GM23338 (cell line): ENCODE results near the gene CD226. TPM values are rescaled to one million over a fixed set of nuclear protein-coding genes. Genes with fewer than 3 reads are reported as not detected.

ENCODE experiments used
- ATAC-seq: fragments of 200-7000 bp; cut with Tn5 transposase; 3 replicates; pipeline ENCODE4 v1.9.1; 2020
- DNase-seq: peaks from one replicate; pipeline ENCODE4 v3.0.0-alpha.2; 2015; ENCODE audit warnings: low spot score
- H2AFZ ChIP-seq: fragments of 200-600 bp; sonication (generic); 2 replicates; pipeline ENCODE4 v1.8.0; 2016; ENCODE audit warnings: antibody characterized with exemption, mild to moderate bottlenecking, moderate library complexity
- H3F3A ChIP-seq: fragments of 200-600 bp; sonication (generic); replicated peaks from 2 replicates; pipeline ENCODE4 v1.8.0; 2017; ENCODE audit warnings: antibody characterized with exemption, mixed run types, low read depth
- H3K27ac ChIP-seq: fragments of 200-600 bp; sonication (generic); 2 replicates; pipeline ENCODE4 v1.6.1; 2016; ENCODE audit warnings: low read depth
- H3K27me3 ChIP-seq: fragments of 200-600 bp; sonication (generic); 2 replicates; pipeline ENCODE4 v1.8.0; 2016; ENCODE audit warnings: mild to moderate bottlenecking, mixed run types, moderate library complexity; ENCODE audit not compliant: insufficient read depth
- H3K36me3 ChIP-seq: fragments of 200-600 bp; sonication (generic); 2 replicates; pipeline ENCODE4 v1.8.0; 2016; ENCODE audit warnings: mild to moderate bottlenecking; ENCODE audit not compliant: insufficient read depth
- H3K4me1 ChIP-seq: fragments of 200-600 bp; sonication (generic); 2 replicates; pipeline ENCODE4 v1.8.0; 2016; ENCODE audit warnings: mild to moderate bottlenecking, moderate library complexity; ENCODE audit not compliant: insufficient read depth
- H3K4me2 ChIP-seq: fragments of 200-600 bp; sonication (generic); 2 replicates; pipeline ENCODE4 v1.7.1; 2017; ENCODE audit warnings: mixed run types
- H3K4me3 ChIP-seq: fragments of 200-600 bp; sonication (generic); 2 replicates; pipeline ENCODE4 v1.6.1; 2016; ENCODE audit warnings: mixed run types
- H3K79me2 ChIP-seq: fragments of 200-600 bp; sonication (generic); replicated peaks from 2 replicates; pipeline ENCODE4 v1.8.0; 2017; ENCODE audit warnings: mild to moderate bottlenecking; ENCODE audit not compliant: insufficient read depth
- H3K9me2 ChIP-seq: fragments of 200-600 bp; sonication (generic); 2 replicates; pipeline ENCODE4 v1.8.0; 2017; ENCODE audit not compliant: insufficient read depth
- H4K20me1 ChIP-seq: fragments of 200-600 bp; sonication (generic); replicated peaks from 2 replicates; pipeline ENCODE4 v1.8.0; 2017; ENCODE audit warnings: mild to moderate bottlenecking; ENCODE audit not compliant: insufficient read depth
- H3K27ac Mint-ChIP-seq: 2 replicates; pipeline ENCODE4 v1.8.0; 2020; ENCODE audit warnings: inconsistent platforms, mild to moderate bottlenecking, moderate library complexity, mixed read lengths
- H3K27me3 Mint-ChIP-seq: 3 replicates; pipeline ENCODE4 v1.8.0; 2022; ENCODE audit warnings: low read depth, mild to moderate bottlenecking, moderate library complexity, mixed read lengths, inconsistent platforms; ENCODE audit not compliant: insufficient read depth, poor library complexity
- H3K36me3 Mint-ChIP-seq: 3 replicates; pipeline ENCODE4 v1.8.0; 2021; ENCODE audit warnings: low read depth, mild to moderate bottlenecking, inconsistent platforms, moderate library complexity, mixed read lengths
- H3K4me1 Mint-ChIP-seq: 3 replicates; pipeline ENCODE4 v1.8.0; 2020; ENCODE audit warnings: mild to moderate bottlenecking, inconsistent platforms, mixed read lengths
- H3K4me3 Mint-ChIP-seq: 3 replicates; pipeline ENCODE4 v1.8.0; 2021; ENCODE audit warnings: moderate library complexity, mild to moderate bottlenecking, inconsistent platforms, mixed read lengths
- H3K9me3 Mint-ChIP-seq: 3 replicates; pipeline ENCODE4 v1.8.0; 2020; ENCODE audit warnings: moderate library complexity, mild to moderate bottlenecking, inconsistent platforms, mixed read lengths
- CREB1 ChIP-seq: fragments of 250-450 bp; sonication (Bioruptor Pico); IDR thresholded peaks from 2 replicates; pipeline ENCODE4 v1.5.0; 2020; ENCODE audit warnings: low read depth, mild to moderate bottlenecking, moderate library complexity
- CTCF ChIP-seq, 2 experiments: fragments of 200-600 bp in 1 of 2; sonication (generic) in 1 of 2; conservative IDR thresholded peaks; 2 replicates each; pipeline versions ENCODE4 v1.5.1 to v1.6.1; 2016 to 2017; ENCODE audit warnings: antibody characterized with exemption in 2 of 2, low read depth in 2 of 2, mild to moderate bottlenecking in 2 of 2, moderate library complexity in 1 of 2
- ETS1 ChIP-seq: IDR thresholded peaks from 2 replicates; pipeline ENCODE4 v1.6.1; 2016; ENCODE audit warnings: antibody characterized with exemption
- EZH2 ChIP-seq: fragments of 200-600 bp; sonication (generic); IDR thresholded peaks from one replicate; pipeline ENCODE4 v1.8.0; 2017; ENCODE audit warnings: antibody characterized with exemption, mild to moderate bottlenecking, low read depth; ENCODE audit not compliant: unreplicated experiment
- EZH2phosphoT487 ChIP-seq: fragments of 200-600 bp; sonication (generic); IDR thresholded peaks from one replicate; pipeline ENCODE4 v1.8.1; 2018; ENCODE audit warnings: antibody characterized with exemption; ENCODE audit not compliant: unreplicated experiment
- JUNB ChIP-seq: IDR thresholded peaks from one replicate; pipeline ENCODE4 v1.6.1; 2016; ENCODE audit warnings: antibody characterized with exemption; ENCODE audit not compliant: unreplicated experiment
- NANOG ChIP-seq: IDR thresholded peaks from 2 replicates; pipeline ENCODE4 v1.6.1; 2016; ENCODE audit warnings: antibody characterized with exemption, borderline replicate concordance
- POLR2AphosphoS5 ChIP-seq: IDR thresholded peaks from 2 replicates; pipeline ENCODE4 v1.6.1; 2016; ENCODE audit warnings: antibody characterized with exemption, low read depth
- REST ChIP-seq: IDR thresholded peaks from one replicate; pipeline ENCODE4 v1.6.1; 2018; ENCODE audit warnings: antibody characterized with exemption; ENCODE audit not compliant: unreplicated experiment
- STAT1 ChIP-seq: IDR thresholded peaks from one replicate; pipeline ENCODE4 v1.6.1; 2016; ENCODE audit warnings: antibody characterized with exemption; ENCODE audit not compliant: unreplicated experiment
- ZNF114 ChIP-seq: fragments of 250-450 bp; sonication (Bioruptor Pico); IDR thresholded peaks from 2 replicates; pipeline ENCODE4 v1.5.0; 2020; ENCODE audit warnings: mild to moderate bottlenecking, moderate library complexity
- ZNF331 ChIP-seq: fragments of 250-450 bp; sonication (Bioruptor Pico); IDR thresholded peaks from 2 replicates; pipeline ENCODE4 v1.5.0; 2020; ENCODE audit warnings: low read depth, mild to moderate bottlenecking, moderate library complexity
- ZNF462 ChIP-seq: fragments of 250-450 bp; sonication (Bioruptor Pico); IDR thresholded peaks from 2 replicates; pipeline ENCODE4 v1.5.0; 2020; ENCODE audit warnings: mild to moderate bottlenecking, moderate library complexity
- polyA plus RNA-seq: library from polyadenylated mRNA; unstranded; fragments of >200 nt; fragmentation: Nextera tagmentation; extraction: Ambion mirVana; gene quantifications from 2 replicates; pipeline ENCODE4 v1.2.1, GENCODE V29; 2016
- total RNA-seq: library from RNA; depleted of rRNA; stranded (reverse); fragments of >200 nt; shearing (Covaris generic); gene quantifications from 2 replicates; pipeline ENCODE4 v1.2.3, GENCODE V29; 2014

CD226 gene
- total and polyA plus RNA-seq, 2 experiments from 2014 or later = not detected

GRCh38 chr18:69996417-69996816 lies 48.7 kb upstream of the CD226 start:
- peak; percentile 80 for ATAC-seq
- H2AFZ ChIP-seq = no peak overlapping the region
- no peaks in the 10 kb centered on the region for H3K79me2 ChIP-seq
- H3F3A ChIP-seq = no peaks in the 10 kb centered on the region
- H3K4me3 ChIP-seq = no peak overlapping the region
- TF ChIP-seq STAT1 (no peak), ZNF331 (CRISPR knock-in tag) (no peak), ZNF462 (CRISPR knock-in tag) (no peak), EZH2phosphoT487 (no peak), ZNF114 (no peak), REST (no peak), CREB1 (no peak), CTCF (conservative IDR thresholded peaks at IDR 0.05; ENCODE audit: low read depth in 2 of 2) (no peak), NANOG (no peak), ETS1 (no peak), POLR2AphosphoS5 (no peak), JUNB (no peak), EZH2 (no peak)
- no peaks in the 10 kb centered on the region for H3K27me3 ChIP-seq
- no peak overlapping the region for H3K27ac Mint-ChIP-seq
- H3K27me3 Mint-ChIP-seq = no peaks in the 10 kb centered on the region
- peak; percentile 8 for DNase-seq
- peaks cover 8% of the 10 kb centered on the region; the same call in 2 of the 3 replicates for H3K36me3 Mint-ChIP-seq
- H3K9me3 Mint-ChIP-seq = peaks cover 3% of the 10 kb centered on the region; the same call in 1 of the 3 replicates
- H3K27ac ChIP-seq = 0 out of 2 replicates have a peak overlapping the region, but pooled peaks have one; percentile 1
- peaks cover 25% of the 10 kb centered on the region for H3K4me1 Mint-ChIP-seq
- no peak overlapping the region for H3K4me3 Mint-ChIP-seq
- H3K4me2 ChIP-seq = peak overlapping the region; percentile 44; the same call in 1 of the 2 replicates
- H3K36me3 ChIP-seq = no peaks in the 10 kb centered on the region
- H3K4me1 ChIP-seq = peaks cover 20% of the 10 kb centered on the region
- H4K20me1 ChIP-seq = no peaks in the 10 kb centered on the region
- peaks cover 7% of the 10 kb centered on the region; the same call in 1 of the 2 replicates for H3K9me2 ChIP-seq
